NAMALWA (cell line): Measurements from ENCODE around the gene SGCE.

Experiments used
- DNase-seq: peaks from one replicate; pipeline ENCODE4 v3.0.0-alpha.2; 2015; ENCODE audit warnings: low spot score

Gene SGCE

GRCh38 chr7:94621120-94621519, 34.8 kb downstream of the SGCE start:
- no peak for DNase-seq

GRCh38 chr7:94620703-94621118, 35.2 kb downstream of the SGCE start:
- peak; percentile 62 for DNase-seq

GRCh38 chr7:94618126-94618525, 37.8 kb downstream of the SGCE start:
- no peak for DNase-seq

GRCh38 chr7:94616855-94617254, 39.1 kb downstream of the SGCE start:
- no peak for DNase-seq

- no peak for DNase-seq
These were observed 40.3 kb downstream of the SGCE start for GRCh38 chr7:94615666-94616065.

GRCh38 chr7:94612661-94613060, 43.3 kb downstream of the SGCE start:
- no peak for DNase-seq

GRCh38 chr7:94612253-94612652, 43.7 kb downstream of the SGCE start:
- DNase-seq = no peak

GRCh38 chr7:94609561-94609960, 46.4 kb downstream of the SGCE start:
- no peak for DNase-seq

- DNase-seq = no peak
These were observed 50.9 kb downstream of the SGCE start for GRCh38 chr7:94605031-94605430.

- DNase-seq = no peak
These were observed 53.8 kb downstream of the SGCE start for GRCh38 chr7:94602181-94602580.

- no peak for DNase-seq
These were observed 55.7 kb downstream of the SGCE start for GRCh38 chr7:94600267-94600666.

GRCh38 chr7:94595717-94596116, 60.2 kb downstream of the SGCE start:
- DNase-seq = no peak

GRCh38 chr7:94594882-94595281, 61.1 kb downstream of the SGCE start:
- DNase-seq = no peak

GRCh38 chr7:94591176-94591575, 64.8 kb downstream of the SGCE start:
- peak; percentile 16 for DNase-seq

- DNase-seq = no peak
These were observed 65.3 kb downstream of the SGCE start for GRCh38 chr7:94590526-94591162.

- no peak for DNase-seq
These were observed 67.9 kb downstream of the SGCE start for GRCh38 chr7:94588075-94588474.

- DNase-seq = no peak
These were observed 71.8 kb downstream of the SGCE start for GRCh38 chr7:94584113-94584512.

GRCh38 chr7:94580601-94581000, 75.3 kb downstream of the SGCE start:
- no peak for DNase-seq

- DNase-seq = no peak
These were observed 76.5 kb downstream of the SGCE start for GRCh38 chr7:94579470-94579869.

GRCh38 chr7:94578614-94579013, 77.3 kb downstream of the SGCE start:
- DNase-seq = no peak

- no peak for DNase-seq
These were observed 78.6 kb downstream of the SGCE start for GRCh38 chr7:94577357-94577756.

GRCh38 chr7:94576316-94576715, 79.6 kb downstream of the SGCE start:
- DNase-seq = no peak

GRCh38 chr7:94575646-94576045, 80.3 kb downstream of the SGCE start:
- DNase-seq = no peak

- no peak for DNase-seq
These were observed 84.1 kb downstream of the SGCE start for GRCh38 chr7:94571816-94572215.

GRCh38 chr7:94567396-94567795, 88.5 kb downstream of the SGCE start:
- no peak for DNase-seq
